ENCODE results near the gene FGF12.

GRCh38 chr3:192745150-192745549 lies 17.8 kb upstream of the FGF12 start:
- TF ChIP-seq CTCF (IDR thresholded peaks at IDR 0.05; ENCODE audit: low read depth, low read length, poor library complexity, severe bottlenecking) (no peak), EZH2phosphoT487 (IDR thresholded peaks at IDR 0.05; ENCODE audit: borderline replicate concordance, low read length) (no peak)

Measured in DOHH2 (cell line).